GM19397 (cell line): Measurements from ENCODE around the gene MTCL3.

Experiments used
- ATAC-seq: cut with Tn5 transposase; IDR thresholded peaks from one replicate; pipeline ENCODE4 v1.9.1; 2021; ENCODE audit warnings: mild to moderate bottlenecking, moderate library complexity; ENCODE audit not compliant: unreplicated experiment

Gene MTCL3

GRCh38 chr6:127475135-127475822 lies 43.9 kb downstream of the MTCL3 start:
- ATAC-seq, result no peak

DNA sequence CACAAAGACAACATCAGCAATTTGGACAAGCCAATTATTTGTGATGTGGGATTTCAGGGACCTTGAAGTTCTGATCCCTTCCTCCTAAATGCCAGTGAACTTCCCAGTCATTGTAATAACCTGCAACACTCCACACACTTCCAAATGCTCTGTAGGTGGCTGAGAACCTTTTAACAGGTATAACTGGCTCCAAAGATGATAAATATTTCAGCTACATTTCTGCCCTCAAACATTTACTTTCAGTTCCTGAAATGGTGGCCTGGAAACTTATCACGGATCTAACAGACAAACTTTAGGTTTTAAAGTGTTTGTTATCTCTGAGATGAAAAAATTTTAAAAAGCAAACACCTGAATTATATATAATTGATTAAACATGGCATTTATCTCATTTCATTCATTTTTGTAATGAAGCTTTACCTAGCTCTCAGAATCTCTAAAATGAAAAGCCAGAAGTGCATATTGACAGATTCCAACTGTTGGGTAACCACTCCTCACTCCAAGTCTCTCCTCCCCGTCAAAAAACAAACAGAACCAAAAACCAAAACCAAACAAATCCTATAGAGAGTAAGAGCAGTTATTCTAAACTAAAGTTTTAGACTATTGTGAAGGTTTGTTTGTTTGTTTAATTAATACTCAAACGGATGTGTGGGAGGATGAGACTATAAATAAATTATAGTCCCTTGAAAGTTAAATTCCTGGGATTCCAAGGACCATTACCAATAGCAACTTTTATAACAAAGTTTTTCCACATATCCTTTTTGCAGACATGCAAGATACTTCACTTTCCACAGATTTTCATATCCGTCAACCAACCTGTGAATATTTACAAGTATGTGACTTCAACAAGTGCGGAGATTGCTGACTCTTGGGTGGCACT lies 47.5 kb downstream of the MTCL3 start:
- no peak for ATAC-seq

GRCh38 chr6:127468936-127469335 lies 50.2 kb downstream of the MTCL3 start:
- ATAC-seq, result no peak

DNA sequence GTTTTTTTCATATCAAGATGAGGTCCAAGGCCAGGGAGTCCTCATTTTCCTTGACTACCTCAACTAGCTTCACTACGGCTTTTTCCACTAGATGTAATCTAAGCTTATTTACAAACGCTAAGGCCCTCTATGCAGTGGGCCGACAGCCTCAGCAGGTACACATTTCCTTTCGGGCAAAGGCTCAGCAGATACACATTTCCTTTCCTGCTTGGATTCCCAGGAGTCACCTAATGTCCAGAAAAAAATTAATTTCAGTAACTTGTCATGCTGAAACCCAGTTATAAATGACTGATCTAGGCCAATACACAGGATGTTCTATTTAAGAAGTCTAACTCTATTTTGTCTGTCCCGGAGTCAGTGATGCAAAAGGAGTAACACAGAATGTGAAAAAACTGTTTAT lies 52.7 kb downstream of the MTCL3 start:
- ATAC-seq, result no peak

DNA sequence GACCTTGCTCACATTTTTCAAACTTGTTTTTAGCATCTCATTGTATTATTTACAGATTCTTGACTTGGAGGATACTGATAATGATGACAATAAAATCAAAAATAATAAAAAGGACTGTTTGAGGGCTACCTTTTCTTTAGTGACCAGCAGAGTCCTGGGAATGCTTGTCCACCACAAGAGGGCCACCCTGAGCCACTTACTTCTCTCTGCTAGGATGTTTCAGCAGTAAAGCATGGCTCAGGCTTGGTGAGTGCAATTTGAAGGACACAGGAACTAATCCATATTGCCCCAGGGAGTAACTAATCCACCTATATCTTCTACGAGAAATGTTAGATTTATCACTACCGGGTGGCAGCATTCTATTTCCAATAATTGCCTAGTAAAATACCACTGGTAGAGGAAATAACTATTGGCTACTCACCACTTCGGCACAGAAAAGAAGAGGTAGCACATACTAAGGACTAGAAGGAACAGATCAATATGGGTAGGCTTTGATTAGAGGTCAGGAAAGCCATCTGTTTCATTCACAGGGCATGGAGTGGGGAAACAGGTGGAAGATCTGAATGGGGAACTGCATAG lies 54.2 kb downstream of the MTCL3 start:
- peak; percentile 93 for ATAC-seq

DNA sequence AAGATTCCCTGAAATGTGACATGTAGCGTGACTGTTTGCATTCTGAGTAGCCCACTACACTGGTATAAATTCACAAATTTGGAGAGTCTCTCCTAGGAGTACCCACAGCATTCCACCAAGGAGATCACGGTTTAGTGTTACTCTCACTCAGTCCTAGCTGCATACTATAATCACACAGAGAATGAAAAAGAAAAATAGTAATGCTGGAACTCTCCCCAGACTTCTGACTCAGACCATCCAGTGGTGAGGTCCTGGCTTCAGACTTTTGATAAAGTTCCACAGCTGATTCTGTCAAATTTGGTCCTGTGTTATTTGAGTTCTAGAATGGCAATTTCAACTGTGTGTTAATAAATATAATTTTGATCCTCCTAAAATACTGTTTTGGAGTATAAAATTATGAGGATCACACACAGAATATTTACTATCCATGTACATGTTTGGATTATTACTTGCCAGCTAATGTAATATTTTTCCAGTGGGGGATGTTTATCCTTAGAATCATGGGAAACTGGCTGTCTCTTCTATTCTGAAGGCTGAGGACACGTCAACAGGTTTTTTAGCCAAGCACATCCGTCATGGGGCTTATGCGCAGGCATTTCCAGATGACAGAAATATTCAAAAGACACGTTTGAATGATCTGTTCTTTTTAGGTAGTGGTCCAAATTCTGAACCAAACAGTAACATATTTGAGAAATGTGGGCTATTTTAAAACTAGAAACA lies 54.8 kb downstream of the MTCL3 start:
- no peak for ATAC-seq

DNA sequence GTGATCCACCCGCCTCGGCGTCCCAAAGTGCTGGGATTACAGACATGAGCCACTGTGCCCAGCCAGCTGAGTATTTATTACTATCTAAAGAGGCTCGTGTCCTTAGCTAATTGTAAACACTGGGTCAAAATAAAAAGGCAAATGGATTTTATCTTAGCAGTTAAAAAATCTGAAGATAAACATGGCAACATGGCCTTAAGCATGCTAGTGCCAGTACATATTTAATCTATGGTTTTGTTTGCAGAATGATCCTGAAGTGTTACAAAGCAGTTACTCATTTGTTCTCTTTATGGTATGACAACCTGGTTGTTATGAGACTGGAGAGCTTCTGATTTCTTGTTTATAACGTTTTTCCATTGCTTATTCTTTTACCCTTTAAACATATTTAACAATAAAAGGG lies 56.1 kb downstream of the MTCL3 start:
- no peak for ATAC-seq

DNA sequence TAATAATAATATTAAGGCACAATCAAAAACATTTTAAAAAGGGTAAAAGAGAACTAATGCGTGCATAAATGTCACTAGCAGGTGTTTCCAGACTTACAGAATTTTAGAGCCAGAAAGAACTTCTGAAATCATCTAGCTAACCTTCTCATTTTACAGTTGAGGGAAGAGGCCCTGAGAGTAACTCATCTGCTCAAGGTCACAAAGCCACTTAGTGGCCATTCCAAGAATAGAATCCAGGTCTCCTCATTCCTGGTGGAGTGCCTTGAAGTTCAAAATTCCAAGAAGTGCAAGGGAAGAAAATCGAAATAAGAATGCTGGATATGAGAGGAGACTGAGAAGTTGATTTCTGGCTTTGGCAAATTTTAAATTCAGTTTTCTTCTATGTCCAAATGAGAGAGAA lies 56.8 kb downstream of the MTCL3 start:
- ATAC-seq, result no peak

DNA sequence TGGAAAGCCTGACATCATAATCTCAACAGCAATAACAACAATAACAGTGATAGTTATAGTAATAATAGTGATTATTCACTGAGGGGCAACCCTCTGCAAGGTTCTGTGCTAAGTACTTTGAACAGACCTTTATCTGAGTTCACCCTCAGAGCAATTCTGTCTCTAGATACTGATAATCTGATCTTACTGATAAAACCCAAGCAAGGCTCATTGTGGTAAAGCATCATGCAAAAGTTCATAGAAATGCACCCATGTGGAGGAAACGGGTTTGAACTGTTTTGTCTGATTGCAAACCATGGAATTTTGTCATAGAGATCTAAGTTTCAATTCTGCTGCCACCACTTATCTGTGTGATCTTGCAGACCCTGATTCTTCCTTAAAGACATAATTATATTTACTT lies 58.7 kb downstream of the MTCL3 start:
- ATAC-seq, result no peak

GRCh38 chr6:127459231-127459641 lies 59.9 kb downstream of the MTCL3 start, which contains the start of gene KIAA0408:
TSS of gene KIAA0408 (minus strand) at chr6:127459389. CDS start at chr6:127453981, 5,408 bp downstream.
- ATAC-seq, result no peak

GRCh38 chr6:127458817-127459216 lies 60.3 kb downstream of the MTCL3 start:
- ATAC-seq, result no peak

DNA sequence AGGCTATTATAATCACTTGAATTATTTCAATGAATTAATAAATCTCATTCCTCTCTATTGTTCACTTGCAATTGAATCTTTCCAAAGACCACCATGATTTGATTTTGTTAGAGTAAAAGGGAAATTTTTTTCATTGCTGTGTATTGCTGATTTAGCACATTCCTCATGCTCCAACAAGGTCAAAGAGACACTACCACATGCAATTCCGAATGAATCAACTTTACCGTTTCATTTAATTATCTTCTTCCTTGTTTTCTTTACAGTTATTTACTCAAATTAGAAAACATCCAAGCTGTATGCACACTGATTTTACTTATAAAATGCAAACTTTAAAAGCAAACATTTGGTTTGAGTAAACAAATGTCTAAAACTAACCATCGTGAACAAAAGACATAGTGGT lies 60.9 kb downstream of the MTCL3 start:
- ATAC-seq, result no peak

DNA sequence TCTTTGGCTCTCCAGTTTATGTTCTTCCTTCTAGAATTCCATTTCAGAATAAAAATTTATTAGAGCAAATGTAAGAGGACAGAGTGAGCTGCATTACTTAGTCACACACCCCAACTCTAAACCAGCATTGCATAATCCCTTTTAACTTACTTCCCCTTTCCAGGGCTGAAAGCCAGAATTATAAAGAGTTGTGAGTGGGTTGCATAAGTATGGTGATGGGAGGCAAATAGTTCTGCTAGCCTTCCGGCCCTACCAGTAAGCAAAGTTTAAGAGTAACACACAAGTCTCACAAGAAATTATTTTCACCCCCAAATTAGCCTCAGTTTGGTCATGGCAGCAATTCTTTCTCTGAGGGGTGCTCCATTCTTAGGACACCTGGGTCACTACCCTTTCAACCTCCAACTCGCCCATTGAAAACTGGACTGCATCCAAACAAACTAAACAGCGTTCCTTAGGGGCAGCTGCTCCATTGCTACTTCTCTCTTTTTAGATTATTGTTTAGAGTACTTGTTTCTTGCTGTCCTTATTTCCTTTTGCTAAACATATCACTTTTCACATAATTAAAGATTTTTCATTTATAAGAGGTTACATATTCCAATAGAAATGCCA lies 61.6 kb downstream of the MTCL3 start:
- no peak for ATAC-seq

- no peak for ATAC-seq
Measured at GRCh38 chr6:127456465-127456864, 62.7 kb downstream of the MTCL3 start.

DNA sequence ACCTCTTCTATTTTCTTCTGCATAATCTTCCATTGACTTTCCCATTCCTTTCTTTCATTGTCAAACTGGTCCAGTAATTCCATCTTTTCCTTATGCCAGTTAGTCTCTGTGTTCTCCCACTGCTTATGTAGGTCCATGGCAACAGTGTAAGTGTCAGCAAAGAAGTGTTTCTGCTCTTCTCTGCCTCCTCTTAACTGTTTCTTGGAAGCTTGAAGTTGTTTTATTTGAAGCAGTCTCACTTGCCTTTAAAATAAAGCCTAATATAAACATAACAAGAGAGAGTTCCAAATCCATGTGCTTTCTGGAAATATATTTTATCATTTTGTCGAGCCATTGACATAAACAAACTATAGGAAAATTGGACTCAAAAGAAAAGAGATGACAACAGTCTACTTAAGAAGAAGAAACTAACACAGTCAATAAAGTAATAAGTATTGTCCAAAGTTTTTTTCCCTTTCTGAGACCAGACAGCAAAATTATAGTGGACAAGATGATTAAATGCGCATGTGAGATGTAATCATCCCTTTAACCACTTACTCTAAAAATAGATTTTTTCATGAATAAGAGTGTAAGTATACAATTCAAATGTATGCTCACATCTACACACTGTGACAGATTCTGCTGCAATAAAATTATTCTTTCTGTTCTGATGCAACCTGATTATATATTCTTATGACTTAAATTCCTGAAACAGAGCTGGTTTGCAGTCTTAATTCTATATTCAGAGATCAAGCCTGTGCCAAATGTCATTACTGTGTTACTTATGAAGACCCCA lies 65.1 kb downstream of the MTCL3 start:
- no peak for ATAC-seq

GRCh38 chr6:127452803-127453202 lies 66.3 kb downstream of the MTCL3 start:
- ATAC-seq, result no peak

DNA sequence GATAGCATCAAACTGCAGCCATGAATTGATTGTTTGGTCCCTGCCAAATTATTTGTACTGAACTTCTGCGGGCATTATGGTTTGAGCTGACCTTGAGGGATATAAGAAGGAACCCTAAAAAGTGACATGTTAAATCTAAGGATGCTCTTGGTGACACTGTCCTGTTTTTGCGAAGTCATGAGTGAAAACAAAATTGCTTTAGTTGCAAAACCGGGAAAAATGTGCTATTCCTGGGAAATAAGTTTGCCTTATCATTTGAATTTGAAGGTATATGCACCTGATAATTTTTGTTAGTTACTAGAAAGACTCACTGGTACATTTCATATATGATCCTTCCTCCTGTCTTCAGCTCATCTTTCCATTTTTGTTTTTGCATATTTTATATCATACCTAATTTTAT lies 67.7 kb downstream of the MTCL3 start:
- ATAC-seq, result no peak

DNA sequence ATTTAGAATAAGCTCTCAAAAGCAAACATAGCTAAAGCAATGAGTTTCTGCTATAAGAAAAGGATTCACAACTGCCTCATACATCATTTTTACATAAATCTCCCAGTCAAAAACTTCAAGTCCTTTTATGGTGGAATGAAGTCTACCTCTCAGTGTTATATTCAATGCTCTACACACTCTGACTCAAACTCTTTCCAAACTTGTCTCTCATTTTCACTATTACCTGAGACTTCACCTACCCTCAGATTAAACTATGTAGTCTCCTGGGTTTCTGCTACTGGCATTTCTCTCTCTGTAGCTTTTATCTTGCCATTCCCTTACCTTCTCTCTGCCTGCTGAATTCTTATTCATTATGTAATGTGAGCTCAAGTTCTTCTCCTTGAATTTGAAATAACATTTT lies 71.4 kb downstream of the MTCL3 start:
- no peak for ATAC-seq

DNA sequence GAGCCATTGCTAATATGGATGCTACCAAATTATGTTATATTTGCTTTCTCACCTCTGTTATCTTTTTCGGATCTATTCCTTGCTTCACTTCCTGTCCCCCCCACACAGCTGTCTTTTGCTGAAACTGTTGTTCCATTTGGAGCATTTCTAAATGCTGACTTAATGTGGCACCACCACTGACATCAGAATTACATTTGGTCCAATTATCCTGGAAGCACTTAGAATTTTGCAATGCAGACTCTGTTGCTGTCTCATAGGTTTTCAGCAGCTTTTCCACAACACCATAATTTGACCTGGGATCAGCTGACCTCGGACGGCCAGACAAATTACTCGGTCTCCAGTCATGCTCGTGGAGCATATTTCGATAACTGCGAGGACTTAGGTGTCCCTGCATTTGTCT lies 72.8 kb downstream of the MTCL3 start:
- no peak for ATAC-seq

DNA sequence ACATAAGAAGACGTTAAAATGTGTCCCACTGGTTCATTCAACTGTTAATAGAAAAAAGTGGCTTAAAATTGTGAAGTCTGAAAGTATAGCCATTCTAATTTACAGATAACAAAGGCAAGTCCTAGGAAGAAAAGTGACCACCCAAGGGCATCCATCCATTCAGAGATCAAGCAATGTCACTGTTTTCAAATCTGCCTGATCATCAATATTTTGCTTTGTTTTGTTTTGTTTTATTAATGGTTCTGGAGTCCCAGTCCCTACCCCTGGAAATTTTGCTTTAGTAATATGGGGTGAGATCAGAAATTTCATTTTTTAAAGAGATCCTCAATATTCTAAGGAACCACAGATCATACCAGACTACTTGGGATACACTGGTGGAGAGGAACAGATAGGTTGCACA lies 77.3 kb downstream of the MTCL3 start:
- ATAC-seq, result no peak
